ENCODE results near the gene ANKUB1.

ANKUB1 gene

GRCh38 chr3:149752051-149752787, 40.1 kb downstream of the ANKUB1 start, which contains the start of gene COMMD2:
Gene COMMD2 (minus strand): TSS chr3:149752489. CDS start chr3:149752444, 45 bp downstream.
- H3K4me3 ChIP-seq (ENCODE audit: control insufficient read depth, low read depth, low read length), result peak within 1 kb of the TSS; percentile 90
- peak; percentile 39 for DNase-seq (ENCODE audit: low read depth)
- peak; percentile 18 for TF ChIP-seq CTCF (IDR thresholded peaks at IDR 0.05; ENCODE audit: control insufficient read depth, insufficient read depth, low read depth, low read length, missing control alignments)

- H3K4me3 ChIP-seq (ENCODE audit: control insufficient read depth, low read depth, low read length), result peak overlapping the region; percentile 90
- no peak for TF ChIP-seq CTCF (IDR thresholded peaks at IDR 0.05; ENCODE audit: control insufficient read depth, insufficient read depth, low read depth, low read length, missing control alignments)
- no peak for DNase-seq (ENCODE audit: low read depth)
Observed at GRCh38 chr3:149751551-149751950, 40.8 kb downstream of the ANKUB1 start.

DNA sequence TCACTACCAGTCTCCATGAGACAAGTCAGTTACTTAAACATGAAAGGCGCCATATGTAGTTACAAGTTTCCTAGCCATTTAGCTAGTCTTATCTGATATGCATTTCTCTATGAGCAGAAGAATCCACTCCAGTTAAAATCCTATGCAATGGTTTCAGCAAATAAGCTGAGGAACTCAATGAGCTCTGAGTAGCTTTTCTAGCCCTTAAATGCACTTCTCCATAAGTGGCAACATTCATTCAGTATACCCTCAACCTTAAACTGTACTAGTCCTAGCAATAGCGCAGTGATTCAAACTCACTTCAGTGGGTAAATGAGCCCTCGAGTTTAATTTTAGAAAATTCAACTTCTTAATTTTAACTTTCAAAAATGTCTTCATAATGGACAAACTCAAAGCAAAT, 47.7 kb downstream of the ANKUB1 start:
- no peak for DNase-seq (ENCODE audit: low read depth)
- H3K4me3 ChIP-seq (ENCODE audit: control insufficient read depth, low read depth, low read length), result no peak overlapping the region
- TF ChIP-seq CTCF (IDR thresholded peaks at IDR 0.05; ENCODE audit: control insufficient read depth, insufficient read depth, low read depth, low read length, missing control alignments), result no peak

DNA sequence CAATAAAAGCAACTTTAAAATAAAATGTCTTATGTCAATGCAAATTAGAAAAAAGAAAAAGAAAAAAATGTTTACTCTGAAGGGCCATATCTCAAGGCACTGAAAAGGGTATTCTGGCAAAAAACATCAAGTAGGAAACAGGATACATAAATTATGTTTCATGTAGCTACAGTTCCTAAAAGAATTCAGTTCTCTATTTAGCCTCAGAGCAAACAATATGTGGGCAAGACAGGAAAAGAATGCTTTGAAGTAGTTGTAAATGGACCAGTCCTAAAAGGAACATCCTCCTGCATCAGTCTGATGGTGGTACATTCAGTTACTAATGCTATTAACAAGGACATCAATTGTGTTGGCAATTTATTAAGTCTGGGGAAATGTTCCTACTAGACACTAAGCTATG, 48.2 kb downstream of the ANKUB1 start:
- TF ChIP-seq CTCF (IDR thresholded peaks at IDR 0.05; ENCODE audit: control insufficient read depth, insufficient read depth, low read depth, low read length, missing control alignments), result no peak
- DNase-seq (ENCODE audit: low read depth), result no peak
- no peak overlapping the region for H3K4me3 ChIP-seq (ENCODE audit: control insufficient read depth, low read depth, low read length)

- no peak for DNase-seq (ENCODE audit: low read depth)
- no peak for TF ChIP-seq CTCF (IDR thresholded peaks at IDR 0.05; ENCODE audit: control insufficient read depth, insufficient read depth, low read depth, low read length, missing control alignments)
- H3K4me3 ChIP-seq (ENCODE audit: control insufficient read depth, low read depth, low read length), result no peak overlapping the region
Observed at GRCh38 chr3:149739396-149739795, 53.0 kb downstream of the ANKUB1 start.

- no peak for TF ChIP-seq CTCF (IDR thresholded peaks at IDR 0.05; ENCODE audit: control insufficient read depth, insufficient read depth, low read depth, low read length, missing control alignments)
- no peak for DNase-seq (ENCODE audit: low read depth)
- H3K4me3 ChIP-seq (ENCODE audit: control insufficient read depth, low read depth, low read length), result no peak overlapping the region
Observed at GRCh38 chr3:149738876-149739275, 53.5 kb downstream of the ANKUB1 start.
